Esophagus muscularis mucosa (tissue), 4 donors: ENCODE measurements around the gene NUBPL. TPM values are rescaled to one million over a fixed set of nuclear protein-coding genes. Genes with fewer than 3 reads are reported as not detected.

Source experiments
- DNase-seq: peaks from one replicate; pipeline ENCODE4 v3.0.0-alpha.2; 2017; ENCODE audit errors: extremely low spot score
- H3K27ac ChIP-seq, 4 donors: fragments of 200-600 bp; sonication (generic); replicated peaks in 1 of 4; 1 replicate in 3 of 4; 2 replicates in 1 of 4; pipeline ENCODE4 v1.5.1; 2016 to 2019; ENCODE audit warnings: mild to moderate bottlenecking in 1 of 4
- H3K27me3 ChIP-seq, 4 donors: fragments of 200-600 bp; sonication (generic); one replicate each; pipeline versions ENCODE4 v1.5.1 to v1.6.0; 2016 to 2019
- H3K36me3 ChIP-seq, 4 donors: fragments of 200-600 bp; sonication (generic); one replicate each; pipeline ENCODE4 v1.5.1; 2016 to 2019
- H3K4me1 ChIP-seq, 4 donors: fragments of 200-600 bp; sonication (generic); one replicate each; pipeline ENCODE4 v1.5.1; 2016 to 2019
- H3K4me3 ChIP-seq, 4 donors: fragments of 200-600 bp; sonication (generic); 1 replicate in 2 of 4; 2 replicates in 2 of 4; pipeline ENCODE4 v1.5.1; 2016 to 2019; ENCODE audit warnings: mild to moderate bottlenecking in 4 of 4, moderate library complexity in 1 of 4
- H3K9me3 ChIP-seq, 4 donors: fragments of 200-600 bp; sonication (generic); 1 replicate in 3 of 4; 2 replicates in 1 of 4; pipeline ENCODE4 v1.5.1; 2016 to 2019
- EP300 ChIP-seq: sonication (generic); formaldehyde crosslinking; IDR thresholded peaks from one replicate; pipeline ENCODE4 v1.6.1; 2017; ENCODE audit warnings: antibody characterized with exemption
- POLR2A ChIP-seq: fragments of 450-650 bp; IDR thresholded peaks from one replicate; pipeline ENCODE4 v1.6.1; 2017; ENCODE audit warnings: antibody characterized with exemption, moderate library complexity, mild to moderate bottlenecking, low read depth
- POLR2AphosphoS5 ChIP-seq, 2 donors: sonication (generic); formaldehyde crosslinking; IDR thresholded peaks; one replicate each; pipeline ENCODE4 v1.6.1; 2017; ENCODE audit warnings: antibody characterized with exemption in 2 of 2
- WGBS: methylation state at CpG from one replicate; pipeline ENCODE4 v1.1.5; 2018; 5-methylcytosine and 5-hydroxymethylcytosine counted together
- intact Hi-C: fragments of 100-400 bp; cut with DNase I; formaldehyde crosslinking; loops from one replicate; pipeline ENCODE4 v1.15.1; 2023
- total RNA-seq, 4 donors: library from RNA; depleted of rRNA; stranded (reverse); fragments of >200 nt; gene quantifications; one replicate each; pipeline versions ENCODE4 v1.1.0 to v1.2.1, GENCODE V29; 2016
- TF ChIP-seq, protein P1 (sequence below), 3 experiments: fragments of 200-600 bp in 2 of 3; fragments of 450-650 bp in 1 of 3; sonication (generic) in 2 of 3; IDR thresholded peaks; one replicate each; pipeline ENCODE4 v1.5.1; 2017 to 2019; ENCODE audit warnings: antibody characterized with exemption in 3 of 3, mild to moderate bottlenecking in 2 of 3, moderate library complexity in 1 of 3

NUBPL gene
- total RNA-seq, 4 donors from 2014 or later: 10.3 to 13.6 (median 12.8) TPM

DNA sequence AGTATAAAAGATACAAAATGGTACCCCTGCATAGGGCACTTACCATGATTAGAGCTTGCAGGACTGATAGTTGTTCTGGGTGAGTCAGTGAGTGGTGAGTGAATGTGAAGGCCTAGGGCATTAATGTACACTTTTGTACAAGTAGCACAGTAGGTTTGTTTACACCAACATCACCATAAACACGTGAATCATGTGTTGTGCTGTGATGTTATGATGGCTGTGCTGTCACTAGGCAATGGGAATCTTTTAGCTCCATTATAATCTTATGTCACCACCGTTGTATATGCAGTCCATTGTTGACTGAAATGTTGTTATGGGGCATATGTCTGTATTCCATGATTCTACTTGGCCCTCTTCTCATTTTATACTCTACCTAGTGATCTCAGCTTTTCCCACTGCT is 11.8 kb downstream of the NUBPL start:
- WGBS: 83% methylated on average over 2 of the region's 2 CpGs

GRCh38 chr14:31576949-31577348 is 15.7 kb downstream of the NUBPL start:
- DNase-seq: no peak
- no peak for TF ChIP-seq EP300
- TF ChIP-seq, protein P1, sequence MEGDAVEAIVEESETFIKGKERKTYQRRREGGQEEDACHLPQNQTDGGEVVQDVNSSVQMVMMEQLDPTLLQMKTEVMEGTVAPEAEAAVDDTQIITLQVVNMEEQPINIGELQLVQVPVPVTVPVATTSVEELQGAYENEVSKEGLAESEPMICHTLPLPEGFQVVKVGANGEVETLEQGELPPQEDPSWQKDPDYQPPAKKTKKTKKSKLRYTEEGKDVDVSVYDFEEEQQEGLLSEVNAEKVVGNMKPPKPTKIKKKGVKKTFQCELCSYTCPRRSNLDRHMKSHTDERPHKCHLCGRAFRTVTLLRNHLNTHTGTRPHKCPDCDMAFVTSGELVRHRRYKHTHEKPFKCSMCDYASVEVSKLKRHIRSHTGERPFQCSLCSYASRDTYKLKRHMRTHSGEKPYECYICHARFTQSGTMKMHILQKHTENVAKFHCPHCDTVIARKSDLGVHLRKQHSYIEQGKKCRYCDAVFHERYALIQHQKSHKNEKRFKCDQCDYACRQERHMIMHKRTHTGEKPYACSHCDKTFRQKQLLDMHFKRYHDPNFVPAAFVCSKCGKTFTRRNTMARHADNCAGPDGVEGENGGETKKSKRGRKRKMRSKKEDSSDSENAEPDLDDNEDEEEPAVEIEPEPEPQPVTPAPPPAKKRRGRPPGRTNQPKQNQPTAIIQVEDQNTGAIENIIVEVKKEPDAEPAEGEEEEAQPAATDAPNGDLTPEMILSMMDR (IDR thresholded peaks at IDR 0.05): no peak
- Histone ChIP-seq H3K4me1 (peaks cover 0 to 28% (median 24%) of the 10 kb centered on the region in 4 donors), H3K9me3 (no peaks in the 10 kb centered on the region), H3K27me3 (no peaks in the 10 kb centered on the region), H3K36me3 (no peaks in the 10 kb centered on the region), H3K27ac (peak overlapping the region in 1 of 4 donors; percentile 29), H3K4me3 (no peak overlapping the region)
- WGBS: 89% methylated on average over 1 of the region's 1 CpG
- intact Hi-C loops: no loop called here

More for the DNA sequence above, 11.8 kb downstream of the NUBPL start:
- H3K27me3 ChIP-seq: no peaks in the 10 kb centered on the region
- H3K27ac ChIP-seq: no peak overlapping the region
- peaks cover 0 to 28% (median 18%) of the 10 kb centered on the region in 4 donors for H3K4me1 ChIP-seq
- intact Hi-C loops: no loop called here
- no peak for DNase-seq
- H3K36me3 ChIP-seq: no peaks in the 10 kb centered on the region
- H3K9me3 ChIP-seq: no peaks in the 10 kb centered on the region
- TF ChIP-seq POLR2AphosphoS5 (IDR thresholded peaks at IDR 0.05): no peak
- TF ChIP-seq, protein P1 (IDR thresholded peaks at IDR 0.05): no peak
- H3K4me3 ChIP-seq: no peak overlapping the region

DNA sequence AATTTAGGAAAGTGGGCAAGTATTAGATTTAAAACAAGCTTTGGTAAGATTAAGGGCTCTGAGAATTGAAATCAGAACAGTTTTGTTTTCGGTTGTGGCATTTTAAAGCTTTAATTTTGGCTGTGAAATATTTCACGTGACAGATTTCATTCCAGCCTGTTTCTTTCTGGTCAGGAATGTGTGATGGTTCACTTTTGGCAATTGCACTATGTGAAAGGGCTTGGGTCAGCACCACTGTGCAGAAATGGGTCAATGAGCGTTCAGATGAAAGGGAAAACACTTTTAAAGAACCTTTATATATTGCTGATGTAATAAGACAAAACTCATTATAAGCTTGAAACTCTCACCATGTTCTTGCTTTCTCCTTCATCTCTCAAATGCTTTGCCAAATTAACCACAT is 17.1 kb downstream of the NUBPL start:
- no peak for DNase-seq
- peaks cover 3 to 40% (median 36%) of the 10 kb centered on the region in 4 donors for H3K4me1 ChIP-seq
- H3K9me3 ChIP-seq: no peaks in the 10 kb centered on the region
- no peak overlapping the region for H3K4me3 ChIP-seq
- H3K27me3 ChIP-seq: no peaks in the 10 kb centered on the region
- H3K36me3 ChIP-seq: no peaks in the 10 kb centered on the region
- TF ChIP-seq POLR2A: no peak
- TF ChIP-seq, protein P1 (IDR thresholded peaks at IDR 0.05): no peak
- TF ChIP-seq POLR2AphosphoS5 (IDR thresholded peaks at IDR 0.05): no peak
- no peak for TF ChIP-seq EP300
- 31% methylated on average over 3 of the region's 3 CpGs for WGBS
- H3K27ac ChIP-seq: peak overlapping the region; percentile 10 to 68 (median 54)
- intact Hi-C loops: no loop called here

- WGBS: 60% methylated on average over 7 of the region's 7 CpGs
Measured at GRCh38 chr14:31578792-31579501, 17.7 kb downstream of the NUBPL start.

More at GRCh38 chr14:31578792-31579501, 17.7 kb downstream of the NUBPL start:
- Histone ChIP-seq H3K36me3 (no peaks in the 10 kb centered on the region), H3K9me3 (no peaks in the 10 kb centered on the region), H3K4me1 (peaks cover 5 to 40% (median 36%) of the 10 kb centered on the region in 4 donors), H3K4me3 (no peak overlapping the region), H3K27me3 (no peaks in the 10 kb centered on the region), H3K27ac (peak overlapping the region in 3 of 4 donors; percentile 41 to 68 (median 66))
- no peak for DNase-seq
- TF ChIP-seq, protein P1 (IDR thresholded peaks at IDR 0.05): no peak
- no peak for TF ChIP-seq EP300
- TF ChIP-seq POLR2AphosphoS5 (IDR thresholded peaks at IDR 0.05): no peak
- no peak for TF ChIP-seq POLR2A
- intact Hi-C loops: no loop called here
